ENCODE results near the gene ZKSCAN3. TPM values are rescaled to one million over a fixed set of nuclear protein-coding genes. Genes with fewer than 3 reads are reported as not detected.

ZKSCAN3 gene
- total RNA-seq, 1 experiment from 2014 or later = 8.1 TPM

Other genes with a start within 250 kb of the ZKSCAN3 start
- gene ZSCAN16, start 225.3 kb upstream of the ZKSCAN3 start, total RNA-seq (2014; rRNA removed; shearing (Covaris generic)) = 1.9 and 7.8 TPM in 2 replicates
- 16.4 and 20.6 TPM in 2 replicates for gene ZKSCAN8, start 208.1 kb upstream of the ZKSCAN3 start, total RNA-seq (2014; rRNA removed; shearing (Covaris generic))
- 18.1 and 26.9 TPM in 2 replicates for gene ZSCAN9, start 124.7 kb upstream of the ZKSCAN3 start, total RNA-seq (2014; rRNA removed; shearing (Covaris generic))
- 3.7 and 11.5 TPM in 2 replicates for gene ZKSCAN4, start 97.7 kb upstream of the ZKSCAN3 start, total RNA-seq (2014; rRNA removed; shearing (Covaris generic))
- gene NKAPL, start 90.7 kb upstream of the ZKSCAN3 start, total RNA-seq (2014; rRNA removed; shearing (Covaris generic)) = not detected in 2 replicates
- 18.0 and 30.6 TPM in 2 replicates for gene ZSCAN26, start 82.8 kb upstream of the ZKSCAN3 start, total RNA-seq (2014; rRNA removed; shearing (Covaris generic))
- 10.5 and 11.9 TPM in 2 replicates for gene PGBD1, start 68.4 kb upstream of the ZKSCAN3 start, total RNA-seq (2014; rRNA removed; shearing (Covaris generic))
- 19.7 and 20.4 TPM in 2 replicates for gene ZSCAN31, start 13.8 kb upstream of the ZKSCAN3 start, total RNA-seq (2014; rRNA removed; shearing (Covaris generic))
- gene ZSCAN12, start 49.8 kb downstream of the ZKSCAN3 start, total RNA-seq (2014; rRNA removed; shearing (Covaris generic)) = 4.1 and 6.3 TPM in 2 replicates
- gene ZSCAN23, start 93.5 kb downstream of the ZKSCAN3 start, total RNA-seq (2014; rRNA removed; shearing (Covaris generic)) = 8.2 and 16.2 TPM in 2 replicates
- gene GPX6, start 165.8 kb downstream of the ZKSCAN3 start, total RNA-seq (2014; rRNA removed; shearing (Covaris generic)) = not detected in 2 replicates
- not detected in 2 replicates for gene GPX5, start 175.9 kb downstream of the ZKSCAN3 start, total RNA-seq (2014; rRNA removed; shearing (Covaris generic))